Measurements from ENCODE around the gene PARD3B.

Gene PARD3B

DNA sequence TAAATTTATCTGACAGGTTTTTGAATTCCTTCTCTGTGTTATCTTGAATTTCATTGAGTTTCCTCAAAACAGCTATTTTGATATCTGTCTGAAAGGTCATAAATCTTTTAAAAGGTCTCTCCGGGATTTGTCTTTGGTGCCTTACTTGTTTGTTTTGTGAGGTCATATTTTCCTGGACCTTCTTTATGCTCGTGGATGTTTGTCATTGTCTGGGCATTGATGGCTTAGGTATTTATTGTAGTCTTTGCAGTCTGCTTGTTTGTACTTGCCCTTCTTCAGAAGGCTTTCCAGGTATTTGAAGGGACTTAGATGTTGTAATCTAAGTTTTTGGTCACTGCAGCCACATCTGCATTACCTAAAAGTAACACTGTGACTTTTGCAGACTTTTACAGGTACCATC, 355.2 kb downstream of the PARD3B start:
- Histone ChIP-seq H3F3A (ENCODE audit: insufficient read depth, low read length) (no peaks in the 10 kb centered on the region), H3K9me3 (replicated peaks; ENCODE audit: insufficient read depth, low read length) (no peaks in the 10 kb centered on the region), H3K27me3 (replicated peaks; ENCODE audit: insufficient read depth, low read length) (no peaks in the 10 kb centered on the region), H3K4me1 (ENCODE audit: low read length) (no peaks in the 10 kb centered on the region), H4K20me1 (ENCODE audit: insufficient read depth, low read length) (no peaks in the 10 kb centered on the region), H3K4me3 (ENCODE audit: low read length) (no peak overlapping the region), H3K4me2 (ENCODE audit: low read depth, low read length) (no peak overlapping the region), H3K79me2 (ENCODE audit: low read length) (no peaks in the 10 kb centered on the region), H2AFZ (ENCODE audit: low read length) (no peak overlapping the region), H3K27ac (ENCODE audit: low read length) (no peak overlapping the region), H3K36me3 (replicated peaks; ENCODE audit: insufficient read depth, low read length) (no peaks in the 10 kb centered on the region), H3K9me2 (replicated peaks; ENCODE audit: insufficient read depth, low read length) (no peaks in the 10 kb centered on the region), H3K9ac (ENCODE audit: low read length) (no peak overlapping the region)
- DNase-seq, result no peak
- TF ChIP-seq, protein P1, sequence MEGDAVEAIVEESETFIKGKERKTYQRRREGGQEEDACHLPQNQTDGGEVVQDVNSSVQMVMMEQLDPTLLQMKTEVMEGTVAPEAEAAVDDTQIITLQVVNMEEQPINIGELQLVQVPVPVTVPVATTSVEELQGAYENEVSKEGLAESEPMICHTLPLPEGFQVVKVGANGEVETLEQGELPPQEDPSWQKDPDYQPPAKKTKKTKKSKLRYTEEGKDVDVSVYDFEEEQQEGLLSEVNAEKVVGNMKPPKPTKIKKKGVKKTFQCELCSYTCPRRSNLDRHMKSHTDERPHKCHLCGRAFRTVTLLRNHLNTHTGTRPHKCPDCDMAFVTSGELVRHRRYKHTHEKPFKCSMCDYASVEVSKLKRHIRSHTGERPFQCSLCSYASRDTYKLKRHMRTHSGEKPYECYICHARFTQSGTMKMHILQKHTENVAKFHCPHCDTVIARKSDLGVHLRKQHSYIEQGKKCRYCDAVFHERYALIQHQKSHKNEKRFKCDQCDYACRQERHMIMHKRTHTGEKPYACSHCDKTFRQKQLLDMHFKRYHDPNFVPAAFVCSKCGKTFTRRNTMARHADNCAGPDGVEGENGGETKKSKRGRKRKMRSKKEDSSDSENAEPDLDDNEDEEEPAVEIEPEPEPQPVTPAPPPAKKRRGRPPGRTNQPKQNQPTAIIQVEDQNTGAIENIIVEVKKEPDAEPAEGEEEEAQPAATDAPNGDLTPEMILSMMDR (IDR thresholded peaks at IDR 0.05; ENCODE audit: low read length), result no peak
- TF ChIP-seq EZH2 (optimal IDR thresholded peaks at IDR 0.05; ENCODE audit: low read depth, low read length), result no peak
- TF ChIP-seq EZH2phosphoT487 (IDR thresholded peaks at IDR 0.05; ENCODE audit: low read length), result no peak

GRCh38 chr2:204900910-204901309, 355.6 kb downstream of the PARD3B start:
- Histone ChIP-seq H3K79me2 (ENCODE audit: low read length) (no peaks in the 10 kb centered on the region), H3K9ac (ENCODE audit: low read length) (no peak overlapping the region), H3K4me3 (ENCODE audit: low read length) (no peak overlapping the region), H3K36me3 (replicated peaks; ENCODE audit: insufficient read depth, low read length) (no peaks in the 10 kb centered on the region), H3K27me3 (replicated peaks; ENCODE audit: insufficient read depth, low read length) (no peaks in the 10 kb centered on the region), H4K20me1 (ENCODE audit: insufficient read depth, low read length) (no peaks in the 10 kb centered on the region), H3K4me1 (ENCODE audit: low read length) (no peaks in the 10 kb centered on the region), H3K9me2 (replicated peaks; ENCODE audit: insufficient read depth, low read length) (no peaks in the 10 kb centered on the region), H3K9me3 (replicated peaks; ENCODE audit: insufficient read depth, low read length) (no peaks in the 10 kb centered on the region), H3K4me2 (ENCODE audit: low read depth, low read length) (no peak overlapping the region), H2AFZ (ENCODE audit: low read length) (no peak overlapping the region), H3F3A (ENCODE audit: insufficient read depth, low read length) (no peaks in the 10 kb centered on the region), H3K27ac (ENCODE audit: low read length) (no peak overlapping the region)
- no peak for DNase-seq
- TF ChIP-seq EZH2 (optimal IDR thresholded peaks at IDR 0.05; ENCODE audit: low read depth, low read length), result no peak
- TF ChIP-seq, protein P1 (IDR thresholded peaks at IDR 0.05; ENCODE audit: low read length), result no peak
- TF ChIP-seq EZH2phosphoT487 (IDR thresholded peaks at IDR 0.05; ENCODE audit: low read length), result no peak

- Histone ChIP-seq H3K9ac (ENCODE audit: low read length) (no peak overlapping the region), H3K36me3 (replicated peaks; ENCODE audit: insufficient read depth, low read length) (no peaks in the 10 kb centered on the region), H3K79me2 (ENCODE audit: low read length) (no peaks in the 10 kb centered on the region), H3K27ac (ENCODE audit: low read length) (no peak overlapping the region), H3K4me3 (ENCODE audit: low read length) (no peak overlapping the region), H3K27me3 (replicated peaks; ENCODE audit: insufficient read depth, low read length) (no peaks in the 10 kb centered on the region), H3K9me2 (replicated peaks; ENCODE audit: insufficient read depth, low read length) (no peaks in the 10 kb centered on the region), H3K4me2 (ENCODE audit: low read depth, low read length) (no peak overlapping the region), H3K4me1 (ENCODE audit: low read length) (no peaks in the 10 kb centered on the region), H4K20me1 (ENCODE audit: insufficient read depth, low read length) (no peaks in the 10 kb centered on the region), H3K9me3 (replicated peaks; ENCODE audit: insufficient read depth, low read length) (no peaks in the 10 kb centered on the region), H3F3A (ENCODE audit: insufficient read depth, low read length) (no peaks in the 10 kb centered on the region), H2AFZ (ENCODE audit: low read length) (no peak overlapping the region)
- TF ChIP-seq EZH2phosphoT487 (IDR thresholded peaks at IDR 0.05; ENCODE audit: low read length) (no peak), EZH2 (optimal IDR thresholded peaks at IDR 0.05; ENCODE audit: low read depth, low read length) (no peak)
- TF ChIP-seq, protein P1 (IDR thresholded peaks at IDR 0.05; ENCODE audit: low read length), result no peak
- no peak for DNase-seq
Observed at GRCh38 chr2:204901591-204901990, 356.3 kb downstream of the PARD3B start.

All from MM.1S (cell line).